Keratinocyte (primary cell): ENCODE results near the gene CSNK1G2. TPM values are rescaled to one million over a fixed set of nuclear protein-coding genes. Genes with fewer than 3 reads are reported as not detected.

ENCODE experiments used
- DNase-seq: peaks from one replicate; pipeline ENCODE4 v3.0.0-alpha.2; 2011; ENCODE audit warnings: low read depth, missing footprints, low spot score
- FAIRE-seq: peaks from 2 replicates; lab custom pipeline; 2011; peaks lifted over from hg19 to GRCh38; lab: Jason Lieb, UNC
- H2AFZ ChIP-seq: 2 replicates; pipeline ENCODE4 v1.6.0; 2012; ENCODE audit warnings: low read length, control low read depth, inconsistent platforms; ENCODE audit not compliant: control insufficient read depth
- H3K27ac ChIP-seq: 2 replicates; pipeline ENCODE4 v1.5.1; 2011; ENCODE audit warnings: low read length; ENCODE audit not compliant: control insufficient read depth, insufficient read depth
- H3K27me3 ChIP-seq: 3 replicates; pipeline ENCODE4 v1.6.0; 2011; ENCODE audit warnings: low read length; ENCODE audit not compliant: control insufficient read depth, insufficient read depth; ENCODE audit errors: extremely low read depth
- H3K36me3 ChIP-seq, 2 experiments: 2 replicates in 1 of 2; 3 replicates in 1 of 2; pipeline ENCODE4 v1.5.1; 2011; ENCODE audit warnings: low read length in 2 of 2, mild to moderate bottlenecking in 1 of 2; ENCODE audit not compliant: control insufficient read depth in 2 of 2, insufficient read depth in 2 of 2; ENCODE audit errors: extremely low read depth in 1 of 2
- H3K4me1 ChIP-seq: 3 replicates; pipeline ENCODE4 v1.5.1; 2011; ENCODE audit warnings: low read length; ENCODE audit not compliant: control insufficient read depth, insufficient read depth; ENCODE audit errors: extremely low read depth
- H3K4me2 ChIP-seq: 3 replicates; pipeline ENCODE4 v1.6.0; 2011; ENCODE audit warnings: low read depth, low read length; ENCODE audit not compliant: control insufficient read depth, insufficient read depth; ENCODE audit errors: extremely low read depth
- H3K4me3 ChIP-seq, 3 experiments: fragments of 200-600 bp in 1 of 3; sonication (generic) in 1 of 3; 2 replicates in 2 of 3; 3 replicates in 1 of 3; pipeline ENCODE4 v1.5.1; 2011 to 2016; ENCODE audit warnings: low read length in 3 of 3, mild to moderate bottlenecking in 3 of 3, control low read depth in 2 of 3, inconsistent platforms in 1 of 3, low read depth in 1 of 3, mixed read lengths in 1 of 3, mixed run types in 1 of 3, moderate library complexity in 1 of 3; ENCODE audit not compliant: control insufficient read depth in 2 of 3, insufficient read depth in 2 of 3; ENCODE audit errors: extremely low read depth in 1 of 3
- H3K79me2 ChIP-seq: 2 replicates; pipeline ENCODE4 v1.6.0; 2012; ENCODE audit warnings: low read length; ENCODE audit not compliant: control insufficient read depth, insufficient read depth
- H3K9ac ChIP-seq: 3 replicates; pipeline ENCODE4 v1.6.0; 2011; ENCODE audit warnings: low read length; ENCODE audit not compliant: control insufficient read depth, insufficient read depth; ENCODE audit errors: extremely low read depth
- H3K9me1 ChIP-seq: 3 replicates; pipeline ENCODE4 v1.6.0; 2011; ENCODE audit warnings: low read length; ENCODE audit not compliant: control insufficient read depth, insufficient read depth; ENCODE audit errors: extremely low read depth
- H3K9me3 ChIP-seq: 2 replicates; pipeline ENCODE4 v1.5.1; 2012; ENCODE audit warnings: low read depth, low read length; ENCODE audit not compliant: control insufficient read depth
- H4K20me1 ChIP-seq: 3 replicates; pipeline ENCODE4 v1.6.0; 2011; ENCODE audit warnings: low read length; ENCODE audit not compliant: control insufficient read depth, insufficient read depth; ENCODE audit errors: extremely low read depth
- EZH2 ChIP-seq: IDR thresholded peaks from one replicate; pipeline ENCODE4 v1.6.1; 2012; ENCODE audit warnings: inconsistent platforms, mild to moderate bottlenecking, low read length, moderate library complexity
- dilution Hi-C: fragments of 300-500 bp; cut with MboI; formaldehyde crosslinking; loops from one replicate; pipeline ENCODE4 v1.7.0; 2020; ENCODE audit warnings: low sequenced_read_pairs; ENCODE audit not compliant: extremely low pct_ligation_motif_present
- polyA plus RNA-seq, 5 experiments: library from polyadenylated mRNA; depleted of rRNA in 3 of 5; stranded (reverse) in 3 of 5; stranded (forward) in 1 of 5; unstranded in 1 of 5; fragments of >200 nt; gene quantifications; 1 replicate in 1 of 5; 2 replicates in 3 of 5; 3 replicates in 1 of 5; pipeline versions ENCODE4 v1.2.1 to v1.2.3, GENCODE V29; 2011 to 2012; ENCODE audit warnings: missing spikeins in 2 of 5, low read depth in 1 of 5, low replicate concordance in 1 of 5
- TF ChIP-seq, protein P1 (sequence below), 3 experiments: IDR thresholded peaks in 1 of 3; conservative IDR thresholded peaks in 1 of 3; optimal IDR thresholded peaks in 1 of 3; 2 replicates in 2 of 3; 3 replicates in 1 of 3; pipeline versions ENCODE3 to v1.5.1; 2011; ENCODE audit warnings: low read length in 3 of 3, mild to moderate bottlenecking in 3 of 3, moderate library complexity in 2 of 3, control low read depth in 1 of 3, inconsistent platforms in 1 of 3; ENCODE audit not compliant: insufficient read depth in 2 of 3; ENCODE audit errors: extremely low read depth in 1 of 3

The CSNK1G2 gene
- polyA plus RNA-seq, 1 donor (not counting 4 experiments of a cell fraction or from before 2014, with no cell fraction given): 34.9 TPM

DNA sequence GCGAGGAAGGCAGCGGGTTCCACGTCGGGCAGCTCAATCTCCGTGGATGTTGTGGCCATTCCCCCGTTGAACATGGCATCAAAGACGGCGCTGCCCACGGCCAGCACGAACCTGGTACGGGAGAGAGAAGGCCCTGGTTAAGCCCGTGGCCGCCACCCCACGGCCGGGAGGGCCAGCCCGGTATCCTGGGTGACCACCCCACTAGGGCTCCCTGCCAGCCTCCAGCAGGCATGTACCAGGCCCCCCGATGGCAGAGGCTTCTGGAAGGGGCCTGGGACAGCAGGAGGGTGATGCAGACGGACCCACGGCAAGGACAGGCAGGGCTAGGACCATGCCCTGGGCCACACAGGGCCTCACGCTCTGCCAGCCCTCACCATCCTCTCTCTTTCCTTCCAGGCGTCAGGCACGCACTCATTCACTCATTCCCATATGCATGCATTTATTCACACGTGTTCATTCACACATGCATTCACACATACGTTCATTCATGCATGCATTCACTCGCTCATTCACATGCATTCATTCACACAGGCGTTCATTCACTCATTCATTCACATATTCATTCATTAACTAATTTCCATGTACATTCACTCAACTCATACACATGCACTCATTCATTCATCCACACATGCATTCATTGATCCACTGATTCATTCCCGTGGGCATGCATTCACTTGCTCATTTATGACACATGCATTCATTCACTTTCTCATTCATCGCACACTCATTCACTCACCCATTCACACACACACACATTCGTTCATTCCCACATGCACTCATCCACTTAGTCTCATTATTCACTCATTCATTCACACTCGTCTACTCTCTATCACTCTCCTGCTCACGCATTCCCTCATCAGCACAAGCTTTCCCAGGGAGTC lies 56.6 kb downstream of the CSNK1G2 start:
- H3K4me2 ChIP-seq: no peak overlapping the region
- dilution Hi-C loops: no loop called here
- TF ChIP-seq, protein P1, sequence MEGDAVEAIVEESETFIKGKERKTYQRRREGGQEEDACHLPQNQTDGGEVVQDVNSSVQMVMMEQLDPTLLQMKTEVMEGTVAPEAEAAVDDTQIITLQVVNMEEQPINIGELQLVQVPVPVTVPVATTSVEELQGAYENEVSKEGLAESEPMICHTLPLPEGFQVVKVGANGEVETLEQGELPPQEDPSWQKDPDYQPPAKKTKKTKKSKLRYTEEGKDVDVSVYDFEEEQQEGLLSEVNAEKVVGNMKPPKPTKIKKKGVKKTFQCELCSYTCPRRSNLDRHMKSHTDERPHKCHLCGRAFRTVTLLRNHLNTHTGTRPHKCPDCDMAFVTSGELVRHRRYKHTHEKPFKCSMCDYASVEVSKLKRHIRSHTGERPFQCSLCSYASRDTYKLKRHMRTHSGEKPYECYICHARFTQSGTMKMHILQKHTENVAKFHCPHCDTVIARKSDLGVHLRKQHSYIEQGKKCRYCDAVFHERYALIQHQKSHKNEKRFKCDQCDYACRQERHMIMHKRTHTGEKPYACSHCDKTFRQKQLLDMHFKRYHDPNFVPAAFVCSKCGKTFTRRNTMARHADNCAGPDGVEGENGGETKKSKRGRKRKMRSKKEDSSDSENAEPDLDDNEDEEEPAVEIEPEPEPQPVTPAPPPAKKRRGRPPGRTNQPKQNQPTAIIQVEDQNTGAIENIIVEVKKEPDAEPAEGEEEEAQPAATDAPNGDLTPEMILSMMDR (optimal IDR thresholded peaks at IDR 0.05 in 1 of 3, IDR thresholded peaks at IDR 0.05 in 1 of 3, conservative IDR thresholded peaks at IDR 0.05 in 1 of 3; ENCODE audit: extremely low read depth in 1 of 3, insufficient read depth in 2 of 3, low read length in 3 of 3): no peak
- TF ChIP-seq EZH2: no peak
- H3K9me1 ChIP-seq: no peaks in the 10 kb centered on the region
- DNase-seq (no peak), FAIRE-seq (peak; percentile 53)
- H4K20me1 ChIP-seq: no peaks in the 10 kb centered on the region
- H3K79me2 ChIP-seq: no peaks in the 10 kb centered on the region
- H2AFZ ChIP-seq: no peak overlapping the region
- peaks cover 6 to 9% of the 10 kb centered on the region in 2 experiments for H3K36me3 ChIP-seq
- no peak overlapping the region for H3K9ac ChIP-seq
- H3K9me3 ChIP-seq: no peaks in the 10 kb centered on the region
- no peak overlapping the region for H3K4me3 ChIP-seq
- H3K4me1 ChIP-seq: no peaks in the 10 kb centered on the region
- no peaks in the 10 kb centered on the region for H3K27me3 ChIP-seq
- H3K27ac ChIP-seq: no peak overlapping the region

DNA sequence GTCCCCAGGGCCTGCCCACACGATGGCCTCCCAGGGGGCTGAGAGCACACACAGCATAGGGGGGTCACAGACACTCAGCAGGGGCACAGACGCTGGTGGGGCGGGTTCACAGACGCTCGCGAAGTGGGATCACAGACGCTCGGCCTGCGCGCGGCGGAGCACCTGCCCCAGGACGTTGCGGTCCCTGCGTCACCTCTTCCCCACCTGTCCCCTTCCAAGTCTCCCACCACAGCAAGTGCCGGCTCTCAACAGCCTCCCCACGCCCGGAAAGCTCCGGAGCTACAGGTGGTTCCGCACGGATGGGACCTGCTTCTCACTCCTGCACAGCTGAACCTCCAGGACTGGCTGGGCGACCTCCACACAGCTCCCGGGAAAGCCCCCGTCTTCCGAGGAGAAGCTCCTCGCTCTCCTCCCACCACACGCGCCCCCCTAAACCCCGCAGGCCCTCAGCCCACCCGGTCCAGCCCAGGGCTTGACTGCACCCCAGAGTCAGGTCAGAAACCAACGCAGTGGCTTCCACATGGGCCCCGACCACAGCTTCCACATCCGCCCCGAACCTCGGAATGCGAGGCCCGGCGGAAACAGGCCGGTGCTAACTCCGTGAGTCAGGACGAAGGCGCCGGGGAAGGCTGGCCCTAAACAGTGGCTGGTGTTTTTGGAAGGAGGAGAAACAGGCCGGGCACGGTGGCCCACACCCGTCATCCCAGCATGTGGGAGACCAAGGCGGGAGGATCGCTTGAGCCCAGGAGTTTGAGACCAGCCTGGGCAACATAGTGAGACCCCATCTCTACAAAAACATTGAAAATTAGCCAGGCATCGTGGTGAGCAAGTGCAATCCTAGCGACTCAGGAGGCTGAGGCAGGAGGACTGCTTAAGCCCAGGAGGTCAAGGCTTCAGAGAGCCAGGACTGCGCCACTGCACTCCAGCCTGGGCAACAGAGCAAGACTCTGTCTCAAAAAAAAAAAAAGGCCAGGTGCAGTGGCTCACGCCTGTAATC lies 58.0 kb downstream of the CSNK1G2 start:
- Histone ChIP-seq H3K4me2 (no peak overlapping the region), H3K9me1 (no peaks in the 10 kb centered on the region), H3K4me1 (no peaks in the 10 kb centered on the region), H3K27me3 (no peaks in the 10 kb centered on the region), H3K9me3 (no peaks in the 10 kb centered on the region), H3K9ac (no peak overlapping the region), H3K36me3 (peaks cover 6 to 9% of the 10 kb centered on the region in 2 experiments), H3K79me2 (no peaks in the 10 kb centered on the region), H2AFZ (no peak overlapping the region), H3K4me3 (no peak overlapping the region), H4K20me1 (no peaks in the 10 kb centered on the region), H3K27ac (no peak overlapping the region)
- FAIRE-seq (no peak), DNase-seq (no peak)
- dilution Hi-C loops: no loop called here
- TF ChIP-seq, protein P1 (optimal IDR thresholded peaks at IDR 0.05 in 1 of 3, IDR thresholded peaks at IDR 0.05 in 1 of 3, conservative IDR thresholded peaks at IDR 0.05 in 1 of 3; ENCODE audit: extremely low read depth in 1 of 3, insufficient read depth in 2 of 3, low read length in 3 of 3): no peak
- no peak for TF ChIP-seq EZH2
